ENCODE results near the gene TUBB4B.

TUBB4B gene

GRCh38 chr9:137201205-137201868 is 39.8 kb upstream of the TUBB4B start:
- Histone ChIP-seq H3K4me3 (ENCODE audit: low read depth, low read length, poor library complexity, severe bottlenecking) (peak overlapping the region; percentile 73), H4K20me1 (ENCODE audit: insufficient read depth, low read length) (no peaks in the 10 kb centered on the region), H3K27ac (ENCODE audit: low read depth, low read length, poor library complexity, severe bottlenecking) (peak overlapping the region; percentile 47), H3K79me2 (ENCODE audit: insufficient read depth, low read length) (peaks cover 19% of the 10 kb centered on the region), H3K27me3 (ENCODE audit: insufficient read depth, low read length) (peaks cover 8% of the 10 kb centered on the region), H3K4me1 (ENCODE audit: insufficient read depth, low read length, severe bottlenecking) (peaks cover 51% of the 10 kb centered on the region), H3K9ac (ENCODE audit: low read length) (peak overlapping the region; percentile 81), H2AFZ (ENCODE audit: low read length) (no peak overlapping the region), H3K4me2 (ENCODE audit: low read length) (peak overlapping the region; percentile 87), H3K9me2 (ENCODE audit: low read depth, low read length) (no peaks in the 10 kb centered on the region), H3K36me3 (ENCODE audit: insufficient read depth, low read length) (no peaks in the 10 kb centered on the region; the same call in 1 of the 2 replicates), H3K9me3 (ENCODE audit: low read length) (no peaks in the 10 kb centered on the region), H3F3A (ENCODE audit: insufficient read depth, low read length) (no peaks in the 10 kb centered on the region)
- TF ChIP-seq EZH2 (IDR thresholded peaks at IDR 0.05; ENCODE audit: borderline replicate concordance, low read length) (no peak), CTCF (IDR thresholded peaks at IDR 0.05; ENCODE audit: low read length) (no peak)

GRCh38 chr9:137202966-137203365 is 38.1 kb upstream of the TUBB4B start:
- Histone ChIP-seq H3K4me2 (ENCODE audit: low read length) (peak overlapping the region; percentile 26; the same call in 1 of the 2 replicates), H3F3A (ENCODE audit: insufficient read depth, low read length) (no peaks in the 10 kb centered on the region), H3K36me3 (ENCODE audit: insufficient read depth, low read length) (peaks cover 4% of the 10 kb centered on the region; the same call in 1 of the 2 replicates), H3K4me1 (ENCODE audit: insufficient read depth, low read length, severe bottlenecking) (peaks cover 60% of the 10 kb centered on the region), H3K4me3 (ENCODE audit: low read depth, low read length, poor library complexity, severe bottlenecking) (peak overlapping the region; percentile 4), H3K9me2 (ENCODE audit: low read depth, low read length) (no peaks in the 10 kb centered on the region), H3K27ac (ENCODE audit: low read depth, low read length, poor library complexity, severe bottlenecking) (peak overlapping the region; percentile 47), H3K79me2 (ENCODE audit: insufficient read depth, low read length) (peaks cover 21% of the 10 kb centered on the region), H3K9ac (ENCODE audit: low read length) (no peak overlapping the region), H3K27me3 (ENCODE audit: insufficient read depth, low read length) (peaks cover 8% of the 10 kb centered on the region), H3K9me3 (ENCODE audit: low read length) (no peaks in the 10 kb centered on the region), H4K20me1 (ENCODE audit: insufficient read depth, low read length) (no peaks in the 10 kb centered on the region), H2AFZ (ENCODE audit: low read length) (no peak overlapping the region)
- TF ChIP-seq CTCF (IDR thresholded peaks at IDR 0.05; ENCODE audit: low read length) (no peak), EZH2 (IDR thresholded peaks at IDR 0.05; ENCODE audit: borderline replicate concordance, low read length) (no peak)

- Histone ChIP-seq H3K4me3 (ENCODE audit: low read depth, low read length, poor library complexity, severe bottlenecking) (peak overlapping the region; percentile 88), H3K9ac (ENCODE audit: low read length) (peak overlapping the region; percentile 91), H2AFZ (ENCODE audit: low read length) (no peak overlapping the region), H3K4me2 (ENCODE audit: low read length) (peak overlapping the region; percentile 98), H3K9me2 (ENCODE audit: low read depth, low read length) (no peaks in the 10 kb centered on the region), H3K4me1 (ENCODE audit: insufficient read depth, low read length, severe bottlenecking) (peaks cover 56% of the 10 kb centered on the region), H3F3A (ENCODE audit: insufficient read depth, low read length) (no peaks in the 10 kb centered on the region), H3K79me2 (ENCODE audit: insufficient read depth, low read length) (peaks cover 21% of the 10 kb centered on the region), H3K36me3 (ENCODE audit: insufficient read depth, low read length) (peaks cover 9% of the 10 kb centered on the region), H3K27ac (ENCODE audit: low read depth, low read length, poor library complexity, severe bottlenecking) (peak overlapping the region; percentile 43), H4K20me1 (ENCODE audit: insufficient read depth, low read length) (no peaks in the 10 kb centered on the region), H3K27me3 (ENCODE audit: insufficient read depth, low read length) (no peaks in the 10 kb centered on the region; the same call in 1 of the 2 replicates), H3K9me3 (ENCODE audit: low read length) (no peaks in the 10 kb centered on the region)
- no peak for TF ChIP-seq EZH2 (IDR thresholded peaks at IDR 0.05; ENCODE audit: borderline replicate concordance, low read length)
- no peak for TF ChIP-seq CTCF (IDR thresholded peaks at IDR 0.05; ENCODE audit: low read length)
Measured at GRCh38 chr9:137204731-137205125, 36.4 kb upstream of the TUBB4B start.
